Fibroblast of the aortic adventitia (primary cell): ENCODE measurements around the gene LIMS1. TPM values are rescaled to one million over a fixed set of nuclear protein-coding genes. Genes with fewer than 3 reads are reported as not detected.

Source experiments
- DNase-seq: peaks from one replicate; pipeline ENCODE4 v3.0.0-alpha.2; 2010; ENCODE audit warnings: low read depth
- H3K4me3 ChIP-seq: 2 replicates; pipeline ENCODE4 v1.5.1; 2011; ENCODE audit warnings: low read depth, mild to moderate bottlenecking, control low read depth, low read length, moderate library complexity
- CTCF ChIP-seq: IDR thresholded peaks from 2 replicates; pipeline ENCODE4 v1.5.1; 2011; ENCODE audit warnings: mild to moderate bottlenecking, low read length, control low read depth, inconsistent platforms; ENCODE audit not compliant: insufficient read depth
- total RNA-seq: library from RNA; depleted of rRNA; stranded (reverse); fragments of >200 nt; gene quantifications from 2 replicates; pipeline ENCODE4 v1.2.3, GENCODE V29; 2012; ENCODE audit warnings: low replicate concordance

Gene LIMS1
- total RNA-seq, 1 donor, result 91.2 TPM

GRCh38 chr2:108565778-108566375 is 31.6 kb downstream of the LIMS1 start:
- TF ChIP-seq CTCF, result no peak
- no peak overlapping the region for H3K4me3 ChIP-seq
- DNase-seq, result no peak

- TF ChIP-seq CTCF, result no peak
- DNase-seq, result peak; percentile 75
- no peak overlapping the region for H3K4me3 ChIP-seq
Observed at GRCh38 chr2:108570416-108570815, 36.1 kb downstream of the LIMS1 start.

GRCh38 chr2:108571286-108571685 is 37.0 kb downstream of the LIMS1 start:
- DNase-seq, result no peak
- TF ChIP-seq CTCF, result no peak
- no peak overlapping the region for H3K4me3 ChIP-seq

- no peak for TF ChIP-seq CTCF
- H3K4me3 ChIP-seq, result peak overlapping the region; percentile 49
- peak; percentile 94 for DNase-seq
Observed at GRCh38 chr2:108573061-108573460, 38.8 kb downstream of the LIMS1 start.

- no peak overlapping the region for H3K4me3 ChIP-seq
- no peak for DNase-seq
- no peak for TF ChIP-seq CTCF
Observed at GRCh38 chr2:108574332-108574731, 40.1 kb downstream of the LIMS1 start.

GRCh38 chr2:108575132-108575966 is 41.1 kb downstream of the LIMS1 start:
- no peak for TF ChIP-seq CTCF
- H3K4me3 ChIP-seq, result no peak overlapping the region
- peak; percentile 84 for DNase-seq

GRCh38 chr2:108577099-108577498 is 42.8 kb downstream of the LIMS1 start:
- TF ChIP-seq CTCF, result no peak
- no peak for DNase-seq
- no peak overlapping the region for H3K4me3 ChIP-seq
